Mesodermal cell (in vitro differentiated cells): ENCODE measurements around the gene RGS9.
"Not testable (repeated sequence)": the region's sequence is repeated elsewhere in the genome, so short reads cannot be mapped to it uniquely, and the experiment has no call there.

Experiments used
- H3K27ac ChIP-seq: 2 replicates; pipeline ENCODE4 v1.7.0; 2013; ENCODE audit warnings: mild to moderate bottlenecking, low read depth, low read length, moderate library complexity; ENCODE audit not compliant: severe bottlenecking
- H3K36me3 ChIP-seq: 2 replicates; pipeline ENCODE4 v1.7.1; 2013; ENCODE audit warnings: mild to moderate bottlenecking, low read length, moderate library complexity; ENCODE audit not compliant: control insufficient read depth, insufficient read depth
- H3K4me1 ChIP-seq: one replicate; pipeline ENCODE4 v1.7.1; 2013; ENCODE audit warnings: mild to moderate bottlenecking, low read length; ENCODE audit not compliant: insufficient read depth, control insufficient read depth, poor library complexity, severe bottlenecking
- H3K4me3 ChIP-seq: 2 replicates; pipeline ENCODE4 v1.7.0; 2013; ENCODE audit warnings: low read length, control low read depth, mild to moderate bottlenecking; ENCODE audit not compliant: insufficient read depth, poor library complexity, severe bottlenecking; ENCODE audit errors: extremely low read depth
- H3K9me3 ChIP-seq: 2 replicates; pipeline ENCODE4 v1.7.1; 2013; ENCODE audit warnings: mild to moderate bottlenecking, low read length, moderate library complexity; ENCODE audit not compliant: control insufficient read depth
- WGBS, 2 experiments: methylation state at CpG; one replicate each; pipeline ENCODE4 v1.1.5; 2013; ENCODE audit warnings: missing lambda C conversion rate in 2 of 2; ENCODE audit not compliant: insufficient coverage in 2 of 2; 5-methylcytosine and 5-hydroxymethylcytosine counted together

The RGS9 gene

GRCh38 chr17:65173976-65174683 is 37.0 kb downstream of the RGS9 start:
- Histone ChIP-seq H3K4me3 (no peak overlapping the region), H3K4me1 (peaks cover 14% of the 10 kb centered on the region), H3K36me3 (no peaks in the 10 kb centered on the region), H3K27ac (no peak overlapping the region), H3K9me3 (peaks cover 5% of the 10 kb centered on the region)
- 93 to 97% methylated on average over 9 of the region's 9 CpGs for WGBS, 2 experiments

- 91 to 97% methylated on average over 2 of the region's 2 CpGs for WGBS, 2 experiments
- Histone ChIP-seq H3K4me1 (peaks cover 15% of the 10 kb centered on the region), H3K4me3 (no peak overlapping the region)
These were observed 37.8 kb downstream of the RGS9 start for GRCh38 chr17:65174974-65175373.

GRCh38 chr17:65175952-65176351 is 38.8 kb downstream of the RGS9 start:
- Histone ChIP-seq H3K4me1 (peaks cover 15% of the 10 kb centered on the region), H3K27ac (no peak overlapping the region), H3K36me3 (no peaks in the 10 kb centered on the region), H3K9me3 (peaks cover 5% of the 10 kb centered on the region), H3K4me3 (no peak overlapping the region)

More at GRCh38 chr17:65174974-65175373, 37.8 kb downstream of the RGS9 start:
- peaks cover 5% of the 10 kb centered on the region for H3K9me3 ChIP-seq
- H3K27ac ChIP-seq: no peak overlapping the region
- no peaks in the 10 kb centered on the region for H3K36me3 ChIP-seq

GRCh38 chr17:65176646-65177409 is 39.7 kb downstream of the RGS9 start:
- no peaks in the 10 kb centered on the region for H3K36me3 ChIP-seq
- H3K9me3 ChIP-seq: peaks cover 5% of the 10 kb centered on the region
- 88 to 96% methylated on average over 4 to 5 of the region's 5 CpGs for WGBS, 2 experiments
- no peak overlapping the region for H3K4me3 ChIP-seq
- H3K4me1 ChIP-seq: peaks cover 15% of the 10 kb centered on the region
- H3K27ac ChIP-seq: no peak overlapping the region

GRCh38 chr17:65177901-65178300 is 40.7 kb downstream of the RGS9 start:
- Histone ChIP-seq H3K4me3 (no peak overlapping the region), H3K9me3 (peaks cover 5% of the 10 kb centered on the region), H3K36me3 (no peaks in the 10 kb centered on the region), H3K4me1 (peaks cover 21% of the 10 kb centered on the region), H3K27ac (no peak overlapping the region)
- WGBS, 2 experiments: 92% methylated on average over 3 to 4 of the region's 4 CpGs

- H3K4me1 ChIP-seq: peaks cover 33% of the 10 kb centered on the region
- not testable (repeated sequence) for H3K4me3 ChIP-seq, H3K9me3 ChIP-seq, H3K27ac ChIP-seq, H3K36me3 ChIP-seq
- 85 to 93% methylated on average over 11 to 12 of the region's 12 CpGs for WGBS, 2 experiments
These were observed 43.1 kb downstream of the RGS9 start for GRCh38 chr17:65180276-65180675.

GRCh38 chr17:65180752-65181236 is 43.6 kb downstream of the RGS9 start:
- H3K4me3 ChIP-seq, H3K27ac ChIP-seq, H3K36me3 ChIP-seq, H3K9me3 ChIP-seq: not testable (repeated sequence)
- 95 to 100% methylated on average over 2 to 4 of the region's 4 CpGs for WGBS, 2 experiments
- H3K4me1 ChIP-seq: peaks cover 38% of the 10 kb centered on the region

- Histone ChIP-seq H3K4me1 (peaks cover 39% of the 10 kb centered on the region), H3K27ac (no peak overlapping the region), H3K9me3 (peaks cover 5% of the 10 kb centered on the region), H3K36me3 (no peaks in the 10 kb centered on the region), H3K4me3 (no peak overlapping the region)
- 94 to 98% methylated on average over 4 to 8 of the region's 9 CpGs for WGBS, 2 experiments
These were observed 44.3 kb downstream of the RGS9 start for GRCh38 chr17:65181237-65182061.

- peaks cover 39% of the 10 kb centered on the region for H3K4me1 ChIP-seq
- H3K9me3 ChIP-seq: peaks cover under 1% of the 10 kb centered on the region
- H3K4me3 ChIP-seq: no peak overlapping the region
- 84 to 94% methylated on average over 7 to 9 of the region's 9 CpGs for WGBS, 2 experiments
- H3K36me3 ChIP-seq: no peaks in the 10 kb centered on the region
- no peak overlapping the region for H3K27ac ChIP-seq
These were observed 45.1 kb downstream of the RGS9 start for GRCh38 chr17:65182233-65182632.

GRCh38 chr17:65183736-65184135 is 46.6 kb downstream of the RGS9 start:
- H3K27ac ChIP-seq: peak overlapping the region; percentile 57

More at GRCh38 chr17:65183736-65184135, 46.6 kb downstream of the RGS9 start:
- no peaks in the 10 kb centered on the region for H3K36me3 ChIP-seq
- 4% methylated on average over 5 of the region's 6 CpGs for WGBS, 2 experiments
- H3K9me3 ChIP-seq: no peaks in the 10 kb centered on the region
- peaks cover 38% of the 10 kb centered on the region for H3K4me1 ChIP-seq
- H3K4me3 ChIP-seq: no peak overlapping the region
